H1 (cell line): ENCODE data around the gene ARFRP1. TPM values are rescaled to one million over a fixed set of nuclear protein-coding genes. Genes with fewer than 3 reads are reported as not detected.

Experiments
- CTCF ChIA-PET: fragments of 300-600 bp; sonication (Branson Sonifier 250); formaldehyde crosslinking; loops from one replicate; lab custom pipeline; 2021; ENCODE audit not compliant: partially characterized antibody; lab: Charles Lee
- POLR2A ChIA-PET: fragments of 300-600 bp; sonication (Branson Sonifier 250); formaldehyde crosslinking; loops from one replicate; lab custom pipeline; 2021; ENCODE audit warnings: inconsistent platforms; ENCODE audit not compliant: partially characterized antibody; lab: Charles Lee
- DNase-seq, 2 experiments: peaks; one replicate each; pipeline versions ENCODE4 v3.0.0 to v3.0.0-alpha.2; 2010 to 2022; ENCODE audit warnings: low spot score in 2 of 2, low read depth in 1 of 2, mixed read lengths in 1 of 2
- FAIRE-seq: peaks from 2 replicates; lab custom pipeline; 2011; peaks lifted over from hg19 to GRCh38; lab: Jason Lieb, UNC
- H2AFZ ChIP-seq: 2 replicates; pipeline ENCODE4 v1.8.1; 2012; ENCODE audit warnings: low read length, inconsistent platforms
- H2AK5ac ChIP-seq: 2 replicates; pipeline ENCODE4 v1.6.1; 2013; ENCODE audit warnings: low read depth, low read length
- H2BK120ac ChIP-seq: replicated peaks from 2 replicates; pipeline ENCODE3; 2013; ENCODE audit warnings: low read depth, low read length, inconsistent platforms
- H2BK12ac ChIP-seq: 2 replicates; pipeline ENCODE4 v1.6.1; 2013; ENCODE audit warnings: low read depth, low read length
- H2BK15ac ChIP-seq: 2 replicates; pipeline ENCODE4 v1.6.1; 2013; ENCODE audit warnings: low read length
- H2BK20ac ChIP-seq: 2 replicates; pipeline ENCODE4 v1.6.1; 2013; ENCODE audit warnings: low read length
- H2BK5ac ChIP-seq: 2 replicates; pipeline ENCODE4 v1.6.1; 2013; ENCODE audit warnings: low read depth, low read length
- H3K14ac ChIP-seq: 2 replicates; pipeline ENCODE4 v1.6.1; 2013; ENCODE audit warnings: inconsistent platforms; ENCODE audit not compliant: insufficient read length
- H3K18ac ChIP-seq: 2 replicates; pipeline ENCODE4 v1.6.1; 2013; ENCODE audit warnings: low read length; ENCODE audit errors: extremely low read depth
- H3K23ac ChIP-seq: 2 replicates; pipeline ENCODE4 v1.6.1; 2013; ENCODE audit warnings: inconsistent platforms; ENCODE audit not compliant: insufficient read length
- H3K23me2 ChIP-seq: 2 replicates; pipeline ENCODE4 v1.6.1; 2013; ENCODE audit warnings: low read depth, low read length
- H3K27ac ChIP-seq: 2 replicates; pipeline ENCODE4 v1.6.1; 2011; ENCODE audit warnings: low read depth, low read length, inconsistent platforms
- H3K27me3 ChIP-seq, 4 experiments: replicated peaks in 1 of 4; 1 replicate in 1 of 4; 2 replicates in 3 of 4; pipeline versions ENCODE4 v1.6.1 to v1.8.1; 2011 to 2013; ENCODE audit warnings: low read length in 3 of 4, mild to moderate bottlenecking in 3 of 4, inconsistent platforms in 2 of 4, mixed read lengths in 2 of 4, moderate library complexity in 1 of 4; ENCODE audit not compliant: control insufficient read depth in 3 of 4, insufficient read depth in 3 of 4; ENCODE audit errors: extremely low read depth in 1 of 4
- H3K36me3 ChIP-seq, 4 experiments: 2 replicates each; pipeline versions ENCODE4 v1.6.1 to v1.8.1; 2011 to 2013; ENCODE audit warnings: mild to moderate bottlenecking in 4 of 4, low read length in 3 of 4, moderate library complexity in 2 of 4, control low read depth in 1 of 4, inconsistent platforms in 1 of 4; ENCODE audit not compliant: insufficient read depth in 4 of 4, control insufficient read depth in 2 of 4
- H3K4ac ChIP-seq: replicated peaks from 2 replicates; pipeline ENCODE3; 2013; ENCODE audit warnings: low read length, low read depth, mixed read lengths, inconsistent platforms; ENCODE audit not compliant: insufficient read length
- H3K4me1 ChIP-seq, 4 experiments: replicated peaks in 1 of 4; 1 replicate in 1 of 4; 2 replicates in 3 of 4; pipeline versions ENCODE4 v1.6.1 to v1.8.1; 2011 to 2013; ENCODE audit warnings: low read length in 3 of 4, inconsistent platforms in 2 of 4, mixed read lengths in 1 of 4; ENCODE audit not compliant: insufficient read depth in 4 of 4, control insufficient read depth in 3 of 4
- H3K4me2 ChIP-seq, 2 experiments: 2 replicates each; pipeline versions ENCODE4 v1.6.1 to v1.8.1; 2011 to 2013; ENCODE audit warnings: low read depth in 2 of 2, low read length in 2 of 2, control low read depth in 1 of 2, inconsistent platforms in 1 of 2, mild to moderate bottlenecking in 1 of 2; ENCODE audit not compliant: insufficient read depth in 1 of 2
- H3K4me3 ChIP-seq, 4 experiments: fragments of 200-600, 300-600 bp in 1 of 4; sonication (generic), shearing (Covaris generic), sonication (Bioruptor Twin) in 1 of 4; 2 replicates each; pipeline versions ENCODE4 v1.5.1 to v1.8.1; 2011 to 2016; ENCODE audit warnings: low read length in 4 of 4, low read depth in 3 of 4, control low read depth in 2 of 4, inconsistent platforms in 2 of 4, mild to moderate bottlenecking in 2 of 4, mixed read lengths in 1 of 4, moderate library complexity in 1 of 4; ENCODE audit not compliant: insufficient read depth in 2 of 4; ENCODE audit errors: extremely low read depth in 1 of 4
- H3K56ac ChIP-seq: replicated peaks from 2 replicates; pipeline ENCODE3; 2013; ENCODE audit warnings: low read depth, mild to moderate bottlenecking, mixed read lengths, low read length, inconsistent platforms; ENCODE audit not compliant: insufficient read length
- H3K79me1 ChIP-seq: 2 replicates; pipeline ENCODE4 v1.6.1; 2013; ENCODE audit warnings: low read depth, low read length, control low read depth
- H3K79me2 ChIP-seq, 2 experiments: 2 replicates each; pipeline versions ENCODE4 v1.6.1 to v1.8.1; 2012 to 2013; ENCODE audit warnings: low read length in 2 of 2, mild to moderate bottlenecking in 2 of 2, inconsistent platforms in 1 of 2; ENCODE audit not compliant: insufficient read depth in 2 of 2, control insufficient read depth in 1 of 2
- H3K9ac ChIP-seq, 4 experiments: replicated peaks in 1 of 4; 1 replicate in 1 of 4; 2 replicates in 3 of 4; pipeline versions ENCODE4 v1.6.1 to v1.8.1; 2011 to 2013; ENCODE audit warnings: low read depth in 3 of 4, low read length in 3 of 4, control low read depth in 2 of 4, mild to moderate bottlenecking in 2 of 4, moderate library complexity in 2 of 4, inconsistent platforms in 1 of 4; ENCODE audit errors: extremely low read depth in 1 of 4
- H3K9me3 ChIP-seq, 2 experiments: 2 replicates each; pipeline versions ENCODE4 v1.6.1 to v1.8.1; 2012 to 2013; ENCODE audit warnings: mild to moderate bottlenecking in 2 of 2, moderate library complexity in 2 of 2, control low read depth in 1 of 2, inconsistent platforms in 1 of 2, low read depth in 1 of 2, low read length in 1 of 2, mixed read lengths in 1 of 2; ENCODE audit not compliant: insufficient read depth in 2 of 2
- H4K20me1 ChIP-seq, 2 experiments: replicated peaks in 1 of 2; 2 replicates each; pipeline versions ENCODE3 to v1.8.1; 2011 to 2013; ENCODE audit warnings: inconsistent platforms in 2 of 2, low read length in 2 of 2, mild to moderate bottlenecking in 1 of 2; ENCODE audit not compliant: insufficient read depth in 2 of 2, control insufficient read depth in 1 of 2
- H4K5ac ChIP-seq: 2 replicates; pipeline ENCODE4 v1.6.1; 2013; ENCODE audit warnings: low read length, low read depth, mixed read lengths, inconsistent platforms; ENCODE audit not compliant: insufficient read length
- H4K8ac ChIP-seq: 2 replicates; pipeline ENCODE4 v1.8.0; 2013; ENCODE audit warnings: mild to moderate bottlenecking, moderate library complexity, low read length, inconsistent platforms; ENCODE audit not compliant: insufficient read depth; ENCODE audit errors: extremely low read depth
- H4K91ac ChIP-seq: replicated peaks from 2 replicates; pipeline ENCODE3; 2013; ENCODE audit warnings: low read length, mixed read lengths, inconsistent platforms; ENCODE audit not compliant: insufficient read length
- KDM4A ChIP-seq: IDR thresholded peaks from one replicate; pipeline ENCODE4 v1.7.1; 2012; ENCODE audit warnings: low read depth, mild to moderate bottlenecking, moderate library complexity, low read length, inconsistent platforms; ENCODE audit not compliant: severe bottlenecking
- RBBP5 ChIP-seq: IDR thresholded peaks from 2 replicates; pipeline ENCODE4 v1.7.1; 2012; ENCODE audit warnings: low read depth, mild to moderate bottlenecking, inconsistent platforms, low read length, moderate library complexity, borderline replicate concordance
- TEAD4 ChIP-seq: IDR thresholded peaks from 2 replicates; pipeline ENCODE4 v1.6.1; 2012; ENCODE audit warnings: low read depth, low read length, inconsistent platforms, mixed read lengths
- WGBS, 2 experiments: shearing (Covaris generic) in 1 of 2; methylation state at CpG; one replicate each; pipeline versions ENCODE4 v1.1.6 to v1.1.7; 2013 to 2015; ENCODE audit warnings: low lambda C conversion rate in 2 of 2, mixed read lengths in 2 of 2, inconsistent platforms in 1 of 2, low coverage in 1 of 2, missing lambda C conversion rate in 1 of 2; ENCODE audit not compliant: insufficient replicate concordance in 2 of 2, insufficient coverage in 1 of 2, insufficient read length in 1 of 2; ENCODE audit errors: extremely low coverage in 1 of 2, missing lambda C conversion rate in 1 of 2; 5-methylcytosine and 5-hydroxymethylcytosine counted together
- polyA plus RNA-seq, 7 experiments: library from polyadenylated mRNA; depleted of rRNA in 3 of 7; stranded (reverse) in 5 of 7; unstranded in 2 of 7; fragments of >200 nt in 5 of 7; fragments of 200-250 nt in 2 of 7; gene quantifications; 1 replicate in 5 of 7; 2 replicates in 1 of 7; 4 replicates in 1 of 7; pipeline versions ENCODE4 v1.2.1 to v1.2.3, GENCODE V29; 2011 to 2013; ENCODE audit warnings: missing spikeins in 2 of 7, mixed read lengths in 2 of 7
- total RNA-seq: library from RNA; stranded (reverse); fragmentation: NEBNext Ultra II Directional; extraction: Animal tissue kit (Norgen Biotek cat#: 25700); gene quantifications from 2 replicates; pipeline ENCODE4 v1.2.1, GENCODE V29; 2021

The ARFRP1 gene
- total and polyA plus RNA-seq, 2 of the 8 experiments (the other 6 are each of a cell fraction or from before 2014, with no cell fraction given), result 12.9 to 22.9 TPM

- H3K4me1 ChIP-seq, result peaks cover 0 to 20% (median 11%) of the 10 kb centered on the region in 4 experiments; a peak in 6 of 7 replicates
- H3K9ac ChIP-seq, result no peak overlapping the region
- H3K14ac ChIP-seq, result no peak overlapping the region
- H3K27ac ChIP-seq, result no peak overlapping the region
- POLR2A ChIA-PET, result interaction anchor here (0.6 to 3.0 kb wide), 15 partner anchors 9 to 242 kb away, joined by 3 to 16 read pairs (median 4); partner anchors contain the start of genes ARFRP1 and ZGPAT
- no peak overlapping the region for H3K4ac ChIP-seq
- H4K5ac ChIP-seq, result no peak overlapping the region
- H3K36me3 ChIP-seq, result peaks cover 0 to 23% (median 6%) of the 10 kb centered on the region in 4 experiments; a peak in 5 of 8 replicates
- 21% methylated on average over 16 of the region's 43 CpGs; no CpG with 5 or more reads in 1 of the 2 experiments for WGBS, 2 experiments
- no peaks in the 10 kb centered on the region for H3K79me2 ChIP-seq
- H3K56ac ChIP-seq, result no peak overlapping the region
- no peak overlapping the region for H2BK12ac ChIP-seq
- DNase-seq (peak in 1 of 2 experiments; percentile 76), FAIRE-seq (no peak)
- peaks cover 3 to 26% of the 10 kb centered on the region in 2 experiments for H4K20me1 ChIP-seq
- no peaks in the 10 kb centered on the region for H3K9me3 ChIP-seq
- no peak overlapping the region for H4K91ac ChIP-seq
- CTCF ChIA-PET, result interaction anchor here (1.0 to 2.6 kb wide), 3 partner anchors 38 to 96 kb away, joined by 3 to 7 read pairs (median 5); no protein-coding TSS in a partner anchor
- no peak overlapping the region for H2BK120ac ChIP-seq
- no peak overlapping the region; the same call in 1 of the 2 replicates for H4K8ac ChIP-seq
- no peak overlapping the region for H2AFZ ChIP-seq
- H3K18ac ChIP-seq, result no peak overlapping the region
- peak overlapping the region; percentile 71 to 95 for H3K4me2 ChIP-seq
- H3K27me3 ChIP-seq, result peaks cover 0 to 12% (median 8%) of the 10 kb centered on the region in 4 experiments; a peak in 4 of 7 replicates
- H3K4me3 ChIP-seq, result peak overlapping the region; percentile 25 to 68 (median 28)
- no peak overlapping the region for H2BK15ac ChIP-seq
- H2BK5ac ChIP-seq, result no peak overlapping the region
- H3K23me2 ChIP-seq, result peaks cover 13% of the 10 kb centered on the region; the same call in 1 of the 2 replicates
- TF ChIP-seq RBBP5 (0 out of 2 replicates have a peak, but pooled peaks have one; percentile 1), KDM4A (peak; percentile 46), TEAD4 (no peak)
- no peak overlapping the region for H2BK20ac ChIP-seq
- no peak overlapping the region for H2AK5ac ChIP-seq
- H3K23ac ChIP-seq, result no peak overlapping the region
- H3K79me1 ChIP-seq, result peaks cover 5% of the 10 kb centered on the region; the same call in 1 of the 2 replicates
Observed at GRCh38 chr20:63737945-63738686, 30.3 kb upstream of the ARFRP1 start.
